SJSA1 (cell line): ENCODE data around the gene PFKP. TPM values are rescaled to one million over a fixed set of nuclear protein-coding genes. Genes with fewer than 3 reads are reported as not detected.
"Not testable (repeated sequence)": the region's sequence is repeated elsewhere in the genome, so short reads cannot be mapped to it uniquely, and the experiment has no call there.

Experiments
- DNase-seq, 2 experiments: peaks; one replicate each; pipeline ENCODE4 v3.0.0-alpha.2; 2015 to 2020; ENCODE audit warnings: low spot score in 2 of 2, low read depth in 1 of 2
- H3K27ac ChIP-seq: fragments of 250-450 bp; sonication (Bioruptor Pico); 2 replicates; pipeline ENCODE4 v1.5.1; 2020; ENCODE audit warnings: mild to moderate bottlenecking, moderate library complexity
- H3K27me3 ChIP-seq: fragments of 250-450 bp; sonication (Bioruptor Pico); replicated peaks from 2 replicates; pipeline ENCODE4 v1.5.1; 2020; ENCODE audit warnings: mild to moderate bottlenecking, moderate library complexity
- H3K36me3 ChIP-seq: fragments of 250-450 bp; sonication (Bioruptor Pico); 2 replicates; pipeline ENCODE4 v1.5.1; 2020; ENCODE audit warnings: mild to moderate bottlenecking
- H3K4me1 ChIP-seq: fragments of 250-450 bp; sonication (Bioruptor Pico); replicated peaks from 2 replicates; pipeline ENCODE4 v1.6.1; 2021; ENCODE audit warnings: mild to moderate bottlenecking
- H3K4me3 ChIP-seq: fragments of 250-450 bp; sonication (Bioruptor Pico); 2 replicates; pipeline ENCODE4 v1.5.1; 2020; ENCODE audit warnings: mild to moderate bottlenecking
- H3K9me3 ChIP-seq: fragments of 250-450 bp; sonication (Bioruptor Pico); replicated peaks from 2 replicates; pipeline ENCODE4 v1.5.1; 2020; ENCODE audit warnings: mild to moderate bottlenecking
- total RNA-seq: library from RNA; depleted of rRNA; stranded (reverse); fragments of >200 nt; shearing (Covaris generic); gene quantifications from 2 replicates; pipeline ENCODE4 v1.2.3, GENCODE V29; 2014

Gene PFKP
- total RNA-seq, 1 experiment from 2014 or later = 604 TPM

DNA sequence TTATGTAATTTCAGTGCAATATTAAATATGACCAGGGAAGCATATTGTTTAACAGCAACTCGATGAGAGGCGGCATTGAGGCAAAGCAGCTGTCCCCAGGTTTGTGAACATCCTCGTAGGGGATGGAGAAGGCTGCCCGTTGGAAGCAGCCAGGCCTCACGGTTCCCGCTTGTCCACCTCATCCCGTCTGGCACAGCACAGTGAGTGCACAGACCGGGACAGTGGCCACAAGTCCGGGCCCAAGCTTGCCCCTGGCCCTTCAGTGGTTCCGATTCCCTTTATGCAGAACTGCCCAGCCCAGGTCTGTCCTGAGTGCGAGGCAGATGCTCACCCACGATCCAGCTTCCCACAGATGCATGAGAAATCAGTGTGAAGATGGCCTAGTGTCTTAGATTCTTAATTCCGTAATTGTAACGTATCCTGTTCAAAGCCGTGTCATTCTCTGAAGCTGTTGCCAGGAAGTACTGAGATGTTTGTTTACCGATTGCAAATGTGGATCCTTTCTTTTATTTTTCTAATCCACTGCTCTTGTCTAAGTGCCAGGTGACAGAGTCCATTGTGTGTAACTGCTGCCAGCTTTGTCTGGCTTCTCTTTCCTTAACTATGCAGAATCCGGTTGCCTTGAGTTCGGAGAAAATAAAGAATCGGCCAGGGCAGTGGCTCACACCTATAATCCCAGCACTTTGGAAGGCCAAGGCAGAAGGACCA, 35.5 kb downstream of the PFKP start:
- Histone ChIP-seq H3K36me3 (peaks cover 83% of the 10 kb centered on the region), H3K4me3 (no peak overlapping the region), H3K4me1 (peaks cover 37% of the 10 kb centered on the region), H3K27ac (peak overlapping the region; percentile 53), H3K27me3 (no peaks in the 10 kb centered on the region), H3K9me3 (no peaks in the 10 kb centered on the region)
- peak in 1 of 2 experiments; percentile 58 for DNase-seq

- H3K4me1 ChIP-seq = peaks cover 38% of the 10 kb centered on the region
- H3K27me3 ChIP-seq = no peaks in the 10 kb centered on the region
- no peak for DNase-seq
- no peak overlapping the region for H3K27ac ChIP-seq
- no peak overlapping the region for H3K4me3 ChIP-seq
- H3K36me3 ChIP-seq = peaks cover 86% of the 10 kb centered on the region
- no peaks in the 10 kb centered on the region for H3K9me3 ChIP-seq
Measured at GRCh38 chr10:3103646-3104045, 36.3 kb downstream of the PFKP start.

DNA sequence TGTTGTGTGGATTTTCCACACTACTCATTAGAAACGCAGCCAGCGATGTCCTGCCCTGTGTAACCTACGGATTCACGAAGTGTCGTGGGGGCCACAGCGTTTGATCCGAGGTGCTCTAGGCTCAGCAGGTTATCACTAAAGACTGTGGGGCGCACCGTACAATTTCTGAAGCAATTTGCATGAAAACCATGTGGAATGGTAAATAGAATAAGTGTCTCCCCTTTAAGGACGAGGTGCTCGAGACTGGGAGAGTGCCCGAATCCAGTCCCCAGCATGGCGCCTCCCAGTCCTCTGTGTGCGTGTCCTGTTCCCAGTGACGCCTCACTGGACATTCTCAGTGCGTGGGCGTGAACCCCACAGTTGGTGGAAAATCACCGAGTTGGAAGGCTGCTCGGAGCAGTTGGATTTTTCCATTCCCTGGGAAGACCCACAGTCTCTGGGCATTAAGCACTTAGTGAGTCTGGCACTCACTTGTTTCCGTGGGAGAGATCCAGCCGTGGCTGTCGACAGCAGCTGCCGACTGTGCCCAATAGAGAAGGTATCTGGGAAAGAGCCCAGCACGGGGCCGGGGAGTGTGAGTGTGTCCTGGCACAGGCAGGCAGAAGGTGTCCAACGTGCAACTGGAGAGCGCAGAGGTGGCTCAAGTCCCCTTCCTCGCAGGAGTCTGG, 37.0 kb downstream of the PFKP start:
- no peak overlapping the region for H3K27ac ChIP-seq
- H3K36me3 ChIP-seq = peaks cover 86% of the 10 kb centered on the region
- no peak overlapping the region for H3K4me3 ChIP-seq
- H3K4me1 ChIP-seq = peaks cover 40% of the 10 kb centered on the region
- DNase-seq = no peak
- no peaks in the 10 kb centered on the region for H3K27me3 ChIP-seq
- H3K9me3 ChIP-seq = no peaks in the 10 kb centered on the region

- H3K4me1 ChIP-seq = peaks cover 46% of the 10 kb centered on the region
- no peaks in the 10 kb centered on the region for H3K27me3 ChIP-seq
- no peak overlapping the region for H3K27ac ChIP-seq
- DNase-seq = no peak
- H3K9me3 ChIP-seq = no peaks in the 10 kb centered on the region
- peaks cover 86% of the 10 kb centered on the region for H3K36me3 ChIP-seq
- H3K4me3 ChIP-seq = no peak overlapping the region
Measured at GRCh38 chr10:3105166-3105565, 37.8 kb downstream of the PFKP start.

DNA sequence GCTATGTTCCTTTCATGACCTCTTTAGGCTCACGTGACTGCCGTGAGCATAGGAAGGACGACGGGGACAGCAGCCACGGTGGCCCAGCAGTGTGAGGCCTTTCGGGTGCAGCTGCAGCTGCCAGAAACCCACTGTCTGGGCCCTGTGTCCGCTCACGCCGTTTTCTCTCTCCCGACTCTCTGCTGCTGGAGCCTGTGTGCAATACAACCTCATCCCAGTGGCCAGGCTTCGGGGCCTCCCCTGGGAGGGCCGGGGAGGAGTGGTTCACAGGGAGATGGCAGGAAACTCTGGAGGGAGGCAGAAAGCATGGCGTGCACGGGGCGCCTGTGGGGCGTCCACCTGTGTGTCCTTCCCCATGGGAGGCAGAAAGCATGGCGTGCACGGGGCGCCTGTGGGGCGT, 38.6 kb downstream of the PFKP start:
- Histone ChIP-seq H3K4me1 (peaks cover 51% of the 10 kb centered on the region), H3K36me3 (peaks cover 86% of the 10 kb centered on the region), H3K27ac (no peak overlapping the region), H3K4me3 (no peak overlapping the region), H3K9me3 (no peaks in the 10 kb centered on the region), H3K27me3 (no peaks in the 10 kb centered on the region)
- DNase-seq = no peak

DNA sequence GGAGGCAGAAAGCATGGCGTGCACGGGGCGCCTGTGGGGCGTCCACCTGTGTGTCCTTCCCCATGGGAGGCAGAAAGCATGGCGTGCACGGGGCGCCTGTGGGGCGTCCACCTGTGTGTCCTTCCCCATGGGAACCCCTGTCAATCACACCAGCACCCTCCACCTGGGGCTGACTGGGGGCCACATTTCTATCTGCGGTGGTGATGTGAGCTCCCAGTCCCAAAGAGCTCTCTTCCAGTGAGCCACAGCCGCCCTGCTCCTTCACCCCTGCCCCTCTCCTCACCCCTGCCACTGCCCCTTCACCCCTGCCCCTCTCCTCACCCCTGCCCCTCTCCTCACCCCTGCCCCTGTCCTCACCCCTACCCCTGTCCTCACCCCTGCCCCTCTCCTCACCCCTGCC, 39.0 kb downstream of the PFKP start:
- not testable (repeated sequence) for H3K27ac ChIP-seq, H3K4me3 ChIP-seq, DNase-seq, H3K27me3 ChIP-seq, H3K9me3 ChIP-seq
- peaks cover 86% of the 10 kb centered on the region for H3K36me3 ChIP-seq
- H3K4me1 ChIP-seq = peaks cover 51% of the 10 kb centered on the region

- peak overlapping the region; percentile 84 for H3K27ac ChIP-seq
- peaks cover 46% of the 10 kb centered on the region for H3K4me1 ChIP-seq
- peaks cover 86% of the 10 kb centered on the region for H3K36me3 ChIP-seq
- H3K27me3 ChIP-seq = no peaks in the 10 kb centered on the region
- H3K9me3 ChIP-seq = no peaks in the 10 kb centered on the region
- H3K4me3 ChIP-seq = no peak overlapping the region
- DNase-seq = no peak
Measured at GRCh38 chr10:3106928-3107425, 39.6 kb downstream of the PFKP start.

- no peaks in the 10 kb centered on the region for H3K27me3 ChIP-seq
- peak; percentile 94 to 96 for DNase-seq
- H3K27ac ChIP-seq = peak overlapping the region; percentile 84
- no peak overlapping the region for H3K4me3 ChIP-seq
- peaks cover 42% of the 10 kb centered on the region for H3K4me1 ChIP-seq
- H3K9me3 ChIP-seq = no peaks in the 10 kb centered on the region
- peaks cover 86% of the 10 kb centered on the region for H3K36me3 ChIP-seq
Measured at GRCh38 chr10:3107426-3107961, 40.1 kb downstream of the PFKP start.

DNA sequence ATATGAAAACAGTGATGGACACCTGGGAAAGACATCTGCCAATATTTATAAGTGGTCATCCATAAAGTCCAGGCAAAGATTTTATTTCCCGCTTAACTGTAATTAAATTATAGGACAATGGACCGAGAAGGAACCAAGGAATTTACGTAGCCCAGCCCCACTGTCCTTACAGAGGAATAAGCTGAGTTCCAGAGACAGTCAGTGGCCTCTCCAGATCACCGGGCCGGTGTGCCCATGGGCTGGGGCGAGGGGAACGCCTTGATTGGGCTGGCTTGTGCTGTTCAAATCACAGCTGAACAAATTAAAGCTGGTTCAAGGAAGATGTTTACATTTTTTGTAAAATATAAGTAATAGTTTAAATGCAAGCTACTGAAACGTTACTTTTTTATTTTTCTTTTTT, 40.7 kb downstream of the PFKP start:
- Histone ChIP-seq H3K9me3 (no peaks in the 10 kb centered on the region), H3K4me3 (no peak overlapping the region), H3K36me3 (peaks cover 86% of the 10 kb centered on the region), H3K27ac (peak overlapping the region; percentile 84), H3K27me3 (no peaks in the 10 kb centered on the region), H3K4me1 (peaks cover 37% of the 10 kb centered on the region)
- DNase-seq = no peak

- H3K9me3 ChIP-seq = no peaks in the 10 kb centered on the region
- DNase-seq = no peak
- H3K27me3 ChIP-seq = no peaks in the 10 kb centered on the region
- H3K4me1 ChIP-seq = peaks cover 31% of the 10 kb centered on the region
- peaks cover 86% of the 10 kb centered on the region for H3K36me3 ChIP-seq
- no peak overlapping the region for H3K27ac ChIP-seq
- no peak overlapping the region for H3K4me3 ChIP-seq
Measured at GRCh38 chr10:3108575-3109105, 41.3 kb downstream of the PFKP start.

GRCh38 chr10:3109196-3109595, 41.8 kb downstream of the PFKP start:
- H3K4me3 ChIP-seq = no peak overlapping the region
- H3K27ac ChIP-seq = no peak overlapping the region
- peaks cover 86% of the 10 kb centered on the region for H3K36me3 ChIP-seq
- H3K27me3 ChIP-seq = no peaks in the 10 kb centered on the region
- H3K4me1 ChIP-seq = peaks cover 30% of the 10 kb centered on the region
- no peaks in the 10 kb centered on the region for H3K9me3 ChIP-seq
- DNase-seq = no peak

DNA sequence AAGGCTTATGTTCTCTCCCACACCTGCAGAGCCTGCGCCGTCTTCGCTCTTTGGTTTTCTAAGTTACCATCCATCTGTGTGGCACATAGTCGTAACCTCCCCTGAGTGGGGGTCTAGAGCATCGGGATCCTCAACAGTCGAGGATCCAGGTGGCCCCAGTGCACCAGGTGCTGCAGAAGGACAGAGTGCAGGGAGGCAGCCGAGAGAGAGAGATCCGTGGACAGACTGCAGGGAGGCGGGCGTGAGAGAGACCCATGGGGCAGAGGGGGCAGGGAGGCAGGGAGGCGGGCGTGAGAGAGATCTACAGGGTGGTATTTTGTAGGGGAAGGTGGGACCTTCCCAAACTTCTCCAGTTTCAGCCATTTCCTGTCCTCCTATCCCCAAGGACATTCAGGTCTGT, 42.3 kb downstream of the PFKP start:
- Histone ChIP-seq H3K4me3 (no peak overlapping the region), H3K27me3 (no peaks in the 10 kb centered on the region), H3K4me1 (peaks cover 30% of the 10 kb centered on the region), H3K27ac (no peak overlapping the region), H3K9me3 (no peaks in the 10 kb centered on the region), H3K36me3 (peaks cover 86% of the 10 kb centered on the region)
- DNase-seq = no peak

DNA sequence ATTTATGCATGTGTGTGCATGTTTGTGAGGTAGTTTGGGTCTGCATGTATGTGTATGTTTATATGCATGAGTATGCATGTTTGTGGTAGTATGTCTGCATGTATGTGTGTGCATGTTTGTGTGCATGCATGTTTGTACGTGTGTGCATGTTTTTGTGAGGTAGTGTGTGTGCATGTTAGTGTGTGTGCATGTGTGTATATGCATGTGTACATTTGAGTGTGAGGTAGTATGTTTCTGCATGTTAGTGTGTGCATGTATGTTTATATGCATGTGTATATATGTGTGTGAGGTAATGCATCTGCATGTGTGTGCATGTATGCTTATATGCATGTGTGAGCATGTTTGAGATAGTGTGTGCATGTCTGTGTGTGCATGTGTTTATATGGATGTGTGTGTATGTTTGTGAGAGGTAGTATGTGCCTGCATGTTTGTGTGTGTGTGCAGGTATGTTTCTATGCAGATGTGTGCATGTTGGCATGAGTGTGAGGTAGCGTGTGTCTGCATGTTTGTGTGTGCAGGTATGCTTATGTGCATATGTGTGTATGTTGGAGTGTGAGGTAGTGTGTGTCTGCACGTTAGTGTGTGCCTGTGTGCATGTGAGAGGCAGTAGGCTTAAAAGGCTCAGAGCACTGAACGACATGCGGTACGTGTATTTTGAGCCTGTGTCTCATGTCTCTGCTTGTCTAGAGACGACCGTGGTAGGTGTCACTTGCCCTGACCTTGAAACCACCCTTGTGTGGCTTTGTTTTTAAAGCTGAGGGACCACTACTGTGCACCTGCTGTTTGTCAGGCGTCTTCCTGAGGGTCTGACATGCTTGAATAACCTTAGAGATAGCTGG, 43.7 kb downstream of the PFKP start:
- Histone ChIP-seq H3K4me1 (peaks cover 30% of the 10 kb centered on the region), H3K4me3 (no peak overlapping the region), H3K27ac (no peak overlapping the region), H3K9me3 (no peaks in the 10 kb centered on the region), H3K36me3 (peaks cover 82% of the 10 kb centered on the region), H3K27me3 (no peaks in the 10 kb centered on the region)
- DNase-seq = no peak
